Erythroblast (primary cell): ENCODE results near the gene GLI1.

Experiments
- DNase-seq, 2 experiments: peaks; one replicate each; lab custom pipeline; 2025; lab: John Stamatoyannopoulos, UW
- GATA1 ChIP-seq: IDR thresholded peaks from 2 replicates; pipeline ENCODE4 v1.6.1; 2011; ENCODE audit warnings: low read depth, mild to moderate bottlenecking, control low read depth, low read length, moderate library complexity
- POLR2A ChIP-seq: IDR thresholded peaks from 2 replicates; pipeline ENCODE4 v1.6.1; 2011; ENCODE audit warnings: mild to moderate bottlenecking, low read length

GLI1 gene

DNA sequence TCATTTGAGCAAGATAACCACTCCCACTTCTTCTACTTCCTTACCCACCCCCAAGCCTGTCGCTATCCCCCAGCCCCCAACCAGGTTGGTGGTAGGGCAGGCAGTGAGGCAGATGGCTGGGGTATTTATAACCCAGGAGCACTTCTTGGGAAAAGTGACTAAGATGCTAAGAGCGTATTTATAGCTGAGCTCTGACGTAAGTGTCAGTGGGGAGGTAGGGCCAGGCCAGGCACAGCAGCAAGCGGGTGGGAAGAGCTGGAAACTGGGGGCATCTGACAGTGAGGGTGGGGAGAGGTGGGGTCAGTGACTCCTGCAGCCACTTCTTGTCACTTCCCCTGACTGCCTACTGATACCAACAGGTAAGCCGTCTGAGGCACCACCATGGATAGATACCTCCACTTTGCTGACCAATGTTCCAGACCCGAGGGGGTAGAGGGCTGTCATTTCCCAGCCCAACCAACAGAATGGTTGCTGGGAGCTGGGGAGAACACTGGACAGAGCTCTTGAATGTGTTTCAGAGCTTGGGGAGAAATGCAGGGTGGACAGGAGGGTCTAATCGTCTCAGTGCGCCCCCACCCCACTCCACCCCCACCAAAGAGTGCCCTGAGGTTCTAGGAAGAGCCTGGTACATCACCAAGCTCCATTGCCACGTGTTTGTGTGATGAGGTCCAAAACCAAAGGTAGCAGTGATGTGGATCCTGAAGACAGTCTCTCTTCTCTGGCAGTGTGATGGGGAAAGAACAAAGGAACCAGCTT is 7.2 kb upstream of the GLI1 start:
- DNase-seq: no peak
- no peak for TF ChIP-seq POLR2A
- TF ChIP-seq GATA1: no peak

GRCh38 chr12:57452937-57453509 is 6.6 kb upstream of the GLI1 start:
- peak; percentile 56 to 83 for DNase-seq
- no peak for TF ChIP-seq POLR2A
- no peak for TF ChIP-seq GATA1

- no peak for TF ChIP-seq GATA1
- TF ChIP-seq POLR2A: no peak
- DNase-seq: no peak
Observed at GRCh38 chr12:57454213-57454565, 5.4 kb upstream of the GLI1 start.

GRCh38 chr12:57454566-57455373 is 4.8 kb upstream of the GLI1 start, which contains the start of gene INHBE:
Gene INHBE, plus strand, starts transcription at chr12:57455307. Its CDS starts 230 bp downstream, at chr12:57455537.
- no peak for TF ChIP-seq GATA1
- TF ChIP-seq POLR2A: no peak
- DNase-seq: peak; percentile 37 to 55

DNA sequence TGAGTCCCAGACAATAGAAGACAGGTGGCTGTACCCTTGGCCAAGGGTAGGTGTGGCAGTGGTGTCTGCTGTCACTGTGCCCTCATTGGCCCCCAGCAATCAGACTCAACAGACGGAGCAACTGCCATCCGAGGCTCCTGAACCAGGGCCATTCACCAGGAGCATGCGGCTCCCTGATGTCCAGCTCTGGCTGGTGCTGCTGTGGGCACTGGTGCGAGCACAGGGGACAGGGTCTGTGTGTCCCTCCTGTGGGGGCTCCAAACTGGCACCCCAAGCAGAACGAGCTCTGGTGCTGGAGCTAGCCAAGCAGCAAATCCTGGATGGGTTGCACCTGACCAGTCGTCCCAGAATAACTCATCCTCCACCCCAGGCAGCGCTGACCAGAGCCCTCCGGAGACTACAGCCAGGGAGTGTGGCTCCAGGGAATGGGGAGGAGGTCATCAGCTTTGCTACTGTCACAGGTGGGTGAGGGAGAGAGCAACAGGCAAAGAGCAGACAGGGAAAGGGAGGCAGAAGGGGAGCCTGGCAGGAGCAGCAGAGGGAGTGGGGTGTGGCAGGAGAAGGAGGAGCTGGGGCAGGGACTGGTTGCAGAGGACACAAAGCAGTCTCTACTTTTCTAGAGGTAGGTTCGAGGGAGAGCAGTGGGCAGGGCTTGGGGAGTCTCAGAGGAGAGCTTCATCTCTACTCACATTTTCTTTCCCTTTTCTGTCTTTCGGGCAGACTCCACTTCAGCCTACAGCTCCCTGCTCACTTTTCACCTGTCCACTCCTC is 4.0 kb upstream of the GLI1 start:
- DNase-seq: no peak
- TF ChIP-seq GATA1: no peak
- TF ChIP-seq POLR2A: no peak

DNA sequence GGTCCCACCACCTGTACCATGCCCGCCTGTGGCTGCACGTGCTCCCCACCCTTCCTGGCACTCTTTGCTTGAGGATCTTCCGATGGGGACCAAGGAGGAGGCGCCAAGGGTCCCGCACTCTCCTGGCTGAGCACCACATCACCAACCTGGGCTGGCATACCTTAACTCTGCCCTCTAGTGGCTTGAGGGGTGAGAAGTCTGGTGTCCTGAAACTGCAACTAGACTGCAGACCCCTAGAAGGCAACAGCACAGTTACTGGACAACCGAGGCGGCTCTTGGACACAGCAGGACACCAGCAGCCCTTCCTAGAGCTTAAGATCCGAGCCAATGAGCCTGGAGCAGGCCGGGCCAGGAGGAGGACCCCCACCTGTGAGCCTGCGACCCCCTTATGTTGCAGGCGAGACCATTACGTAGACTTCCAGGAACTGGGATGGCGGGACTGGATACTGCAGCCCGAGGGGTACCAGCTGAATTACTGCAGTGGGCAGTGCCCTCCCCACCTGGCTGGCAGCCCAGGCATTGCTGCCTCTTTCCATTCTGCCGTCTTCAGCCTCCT is 3.4 kb upstream of the GLI1 start:
- DNase-seq: peak; percentile 47 to 65

GRCh38 chr12:57456737-57457490 is 2.7 kb upstream of the GLI1 start:
- no peak for TF ChIP-seq POLR2A
- TF ChIP-seq GATA1: no peak
- no peak for DNase-seq

More for the DNA sequence above, 3.4 kb upstream of the GLI1 start:
- TF ChIP-seq POLR2A (no peak), GATA1 (no peak)

DNA sequence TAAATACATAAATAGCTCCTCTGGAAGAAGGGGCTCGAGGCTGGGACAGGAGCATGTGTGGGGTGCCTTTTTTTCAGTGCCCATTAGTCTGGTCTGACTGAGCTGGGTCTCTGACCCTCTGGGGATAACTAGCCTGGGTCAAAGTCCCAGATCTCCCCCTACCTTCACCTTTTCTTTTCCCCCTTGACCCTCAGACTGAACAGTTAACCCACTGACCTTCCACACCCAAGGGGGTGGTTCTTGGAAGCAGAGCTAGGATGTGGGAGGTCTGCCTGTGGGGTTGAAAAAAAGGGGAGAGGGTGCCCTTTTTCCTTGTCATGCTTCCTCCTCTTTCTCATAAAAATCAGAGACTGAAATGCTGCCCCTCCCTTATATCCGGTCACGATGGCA is 925 bp upstream of the GLI1 start:
- TF ChIP-seq GATA1 (no peak), POLR2A (no peak)
- DNase-seq: no peak

- TF ChIP-seq GATA1 (no peak), POLR2A (no peak)
- DNase-seq: peak; percentile 92 to 96
Observed at GRCh38 chr12:57459055-57459749, 383 bp upstream of the GLI1 start.

DNA sequence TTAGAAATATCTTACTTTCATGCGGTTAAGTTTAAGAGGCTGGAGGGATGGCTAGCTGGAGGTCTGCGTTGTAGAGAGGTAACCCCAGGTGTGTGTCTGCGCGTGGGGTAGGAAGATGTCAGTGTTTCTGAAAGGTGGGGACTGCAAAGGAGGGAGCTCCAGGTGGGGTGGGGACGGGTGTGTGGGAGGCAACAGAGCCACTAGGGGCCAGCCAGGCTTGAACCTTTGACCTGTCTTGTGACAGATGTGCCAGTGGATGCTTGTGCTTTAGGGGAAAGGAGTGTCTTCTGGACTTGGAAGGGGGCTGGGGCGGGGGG is 841 bp downstream of the GLI1 start:
- DNase-seq: no peak
- TF ChIP-seq GATA1 (no peak), POLR2A (no peak)

DNA sequence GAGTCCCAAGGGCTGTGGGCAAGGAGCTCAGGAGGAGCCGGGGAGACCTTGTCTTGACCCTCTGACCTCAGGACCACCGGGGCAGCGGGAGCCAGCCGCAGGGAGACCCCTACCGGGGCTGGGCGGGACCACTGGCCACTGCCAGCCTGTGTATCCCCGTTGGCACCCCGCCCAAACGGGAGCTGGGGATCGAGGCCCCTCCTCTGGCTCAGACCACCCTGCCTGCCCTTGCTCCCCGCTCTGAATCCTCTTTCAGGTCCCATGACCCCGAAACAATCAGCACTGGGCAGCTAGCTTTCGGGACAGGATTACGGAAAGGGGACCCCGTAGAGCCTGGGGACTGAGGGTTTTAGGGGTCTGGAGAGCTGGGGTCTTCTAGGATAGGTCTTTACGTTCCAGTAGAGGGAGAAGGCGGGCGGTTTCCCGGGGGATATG is 1.3 kb downstream of the GLI1 start:
- no peak for TF ChIP-seq GATA1
- no peak for TF ChIP-seq POLR2A
- DNase-seq: no peak

DNA sequence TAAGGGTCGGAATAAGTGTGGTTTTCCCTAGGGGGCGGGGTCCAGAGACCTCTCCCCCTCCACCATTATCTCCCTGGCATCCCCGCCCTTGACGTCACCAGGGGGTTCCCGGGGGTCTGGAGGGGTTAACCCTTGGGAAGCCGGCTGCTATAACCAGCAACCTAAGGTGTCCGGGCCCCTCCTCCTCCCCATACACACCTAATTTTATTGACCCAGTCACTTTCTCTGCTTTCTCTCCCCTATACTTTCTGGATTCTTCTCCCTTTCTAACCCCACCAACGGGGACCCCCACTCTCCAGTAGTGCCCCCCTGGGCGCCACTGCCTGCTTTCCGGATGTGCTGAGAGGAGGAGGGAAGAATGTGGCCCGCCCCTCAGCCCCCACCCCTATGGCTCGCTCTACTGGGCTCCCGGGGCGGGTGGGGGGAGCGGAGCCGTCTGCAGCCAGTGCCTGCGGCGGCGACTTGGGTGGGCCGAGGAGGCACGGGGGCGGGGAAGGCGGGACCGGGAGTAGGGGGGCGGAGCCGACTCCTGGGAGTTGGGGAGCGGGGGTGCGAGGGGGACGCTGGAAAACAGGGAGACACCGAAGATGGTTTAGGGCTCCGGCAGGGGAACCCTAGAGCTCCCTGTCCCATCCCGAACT is 1.8 kb downstream of the GLI1 start:
- no peak for TF ChIP-seq POLR2A
- TF ChIP-seq GATA1: no peak
- DNase-seq: peak; percentile 40 to 59
